Lower leg skin (tissue), 4 donors: Measurements from ENCODE around the gene ADARB1. TPM values are rescaled to one million over a fixed set of nuclear protein-coding genes. Genes with fewer than 3 reads are reported as not detected.

Experiments
- DNase-seq, 2 donors: peaks; one replicate each; pipeline ENCODE4 v3.0.0-alpha.2; 2019; ENCODE audit warnings: low spot score in 2 of 2
- H3K4me3 ChIP-seq: fragments of 200-600 bp; sonication (generic); 2 replicates; pipeline ENCODE4 v1.5.1; 2017; ENCODE audit warnings: mild to moderate bottlenecking, low read depth; ENCODE audit not compliant: poor library complexity, severe bottlenecking
- POLR2A ChIP-seq, 2 donors: fragments of 450-650 bp; IDR thresholded peaks; one replicate each; pipeline ENCODE4 v1.6.1; 2016 to 2017; ENCODE audit warnings: antibody characterized with exemption in 2 of 2, mild to moderate bottlenecking in 1 of 2, moderate library complexity in 1 of 2
- WGBS, 2 donors: methylation state at CpG; one replicate each; pipeline ENCODE4 v1.1.5; 2018; 5-methylcytosine and 5-hydroxymethylcytosine counted together
- intact Hi-C: fragments of 100-400 bp; cut with DNase I; formaldehyde crosslinking; loops from one replicate; pipeline ENCODE4 v1.15.0; 2023; ENCODE audit warnings: low total_unique reads
- total RNA-seq, 4 donors: library from RNA; depleted of rRNA; stranded (reverse); fragments of >200 nt; gene quantifications; one replicate each; pipeline ENCODE4 v1.1.0, GENCODE V29; 2016
- TF ChIP-seq, protein P1 (sequence below), 3 donors: fragments of 450-650 bp; IDR thresholded peaks; one replicate each; pipeline ENCODE4 v1.5.1; 2016; ENCODE audit warnings: antibody characterized with exemption in 3 of 3, mild to moderate bottlenecking in 3 of 3, moderate library complexity in 2 of 3

Gene ADARB1
- total RNA-seq, 4 donors from 2014 or later, result 14.6 to 21.9 (median 16.6) TPM

- DNase-seq, result no peak
- WGBS, 2 donors, result 78 to 79% methylated on average over 20 of the region's 20 CpGs
Measured at GRCh38 chr21:45246386-45247320, 172.3 kb downstream of the ADARB1 start.

GRCh38 chr21:45248301-45248892 is 174.0 kb downstream of the ADARB1 start:
- peak in 1 of 2 donors; percentile 4 for DNase-seq
- TF ChIP-seq POLR2A (IDR thresholded peaks at IDR 0.05), result no peak
- TF ChIP-seq, protein P1, sequence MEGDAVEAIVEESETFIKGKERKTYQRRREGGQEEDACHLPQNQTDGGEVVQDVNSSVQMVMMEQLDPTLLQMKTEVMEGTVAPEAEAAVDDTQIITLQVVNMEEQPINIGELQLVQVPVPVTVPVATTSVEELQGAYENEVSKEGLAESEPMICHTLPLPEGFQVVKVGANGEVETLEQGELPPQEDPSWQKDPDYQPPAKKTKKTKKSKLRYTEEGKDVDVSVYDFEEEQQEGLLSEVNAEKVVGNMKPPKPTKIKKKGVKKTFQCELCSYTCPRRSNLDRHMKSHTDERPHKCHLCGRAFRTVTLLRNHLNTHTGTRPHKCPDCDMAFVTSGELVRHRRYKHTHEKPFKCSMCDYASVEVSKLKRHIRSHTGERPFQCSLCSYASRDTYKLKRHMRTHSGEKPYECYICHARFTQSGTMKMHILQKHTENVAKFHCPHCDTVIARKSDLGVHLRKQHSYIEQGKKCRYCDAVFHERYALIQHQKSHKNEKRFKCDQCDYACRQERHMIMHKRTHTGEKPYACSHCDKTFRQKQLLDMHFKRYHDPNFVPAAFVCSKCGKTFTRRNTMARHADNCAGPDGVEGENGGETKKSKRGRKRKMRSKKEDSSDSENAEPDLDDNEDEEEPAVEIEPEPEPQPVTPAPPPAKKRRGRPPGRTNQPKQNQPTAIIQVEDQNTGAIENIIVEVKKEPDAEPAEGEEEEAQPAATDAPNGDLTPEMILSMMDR (IDR thresholded peaks at IDR 0.05), result no peak
- intact Hi-C loops, result no loop called here
- H3K4me3 ChIP-seq, result no peak overlapping the region
- 39 to 55% methylated on average over 13 of the region's 13 CpGs for WGBS, 2 donors

More at GRCh38 chr21:45246386-45247320, 172.3 kb downstream of the ADARB1 start:
- TF ChIP-seq POLR2A (IDR thresholded peaks at IDR 0.05), result no peak
- TF ChIP-seq, protein P1 (IDR thresholded peaks at IDR 0.05), result no peak
- intact Hi-C loops, result no loop called here
- no peak overlapping the region for H3K4me3 ChIP-seq

DNA sequence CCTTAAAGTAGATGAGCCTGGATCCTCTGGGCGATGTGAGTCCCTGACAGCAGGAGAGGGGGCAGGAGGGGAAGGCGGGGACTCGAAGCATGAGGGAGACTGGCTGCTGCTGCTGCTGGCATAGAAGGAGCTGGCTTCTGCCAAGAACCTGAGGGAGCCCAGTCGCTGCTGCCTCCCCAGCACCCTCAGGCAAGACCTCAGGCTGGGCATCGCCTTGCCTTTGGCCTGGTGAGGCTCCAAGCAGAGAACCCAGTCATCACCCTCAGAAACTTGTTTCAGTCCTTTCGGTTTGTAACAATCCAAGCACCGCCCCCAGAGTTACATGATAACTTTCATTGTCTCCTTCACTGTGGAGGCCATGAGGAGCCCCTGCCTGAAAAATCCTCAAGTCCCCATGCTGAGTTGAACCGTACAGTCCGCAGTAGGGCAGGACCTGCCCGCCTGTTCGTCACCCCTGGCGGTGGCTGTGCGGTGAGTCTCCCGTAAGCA is 174.6 kb downstream of the ADARB1 start:
- no peak overlapping the region for H3K4me3 ChIP-seq
- WGBS, 2 donors, result 36 to 40% methylated on average over 12 to 14 of the region's 14 CpGs
- intact Hi-C loops, result no loop called here
- no peak for TF ChIP-seq POLR2A (IDR thresholded peaks at IDR 0.05)
- no peak for DNase-seq

GRCh38 chr21:45249626-45250025 is 175.2 kb downstream of the ADARB1 start:
- 94 to 97% methylated on average over 6 of the region's 6 CpGs for WGBS, 2 donors
- intact Hi-C loops, result no loop called here

GRCh38 chr21:45250272-45250671 is 175.9 kb downstream of the ADARB1 start:
- intact Hi-C loops, result no loop called here
- DNase-seq, result no peak
- no peak overlapping the region for H3K4me3 ChIP-seq
- WGBS, 2 donors, result 87 to 95% methylated on average over 3 of the region's 3 CpGs
- no peak for TF ChIP-seq POLR2A (IDR thresholded peaks at IDR 0.05)
- TF ChIP-seq, protein P1 (IDR thresholded peaks at IDR 0.05), result no peak

More at GRCh38 chr21:45249626-45250025, 175.2 kb downstream of the ADARB1 start:
- no peak overlapping the region for H3K4me3 ChIP-seq
- no peak for DNase-seq
- no peak for TF ChIP-seq POLR2A (IDR thresholded peaks at IDR 0.05)
- TF ChIP-seq, protein P1 (IDR thresholded peaks at IDR 0.05), result no peak
